Fibroblast of lung (primary cell): Measurements from ENCODE around the gene LAMB1. TPM values are rescaled to one million over a fixed set of nuclear protein-coding genes. Genes with fewer than 3 reads are reported as not detected.

ENCODE experiments used
- DNase-seq, 2 donors: peaks; one replicate each; pipeline versions ENCODE4 v3.0.0 to v3.0.0-alpha.2; 2010; ENCODE audit warnings: low read depth in 2 of 2
- H2AFZ ChIP-seq: 2 replicates; pipeline ENCODE4 v1.5.1; 2012; ENCODE audit warnings: low read length, control low read depth, inconsistent platforms
- H3K27ac ChIP-seq: 2 replicates; pipeline ENCODE4 v1.5.1; 2011; ENCODE audit warnings: low read length, control low read depth; ENCODE audit not compliant: insufficient read depth
- H3K27me3 ChIP-seq: 2 replicates; pipeline ENCODE4 v1.5.1; 2011; ENCODE audit warnings: mild to moderate bottlenecking, low read length; ENCODE audit not compliant: control insufficient read depth, insufficient read depth
- H3K36me3 ChIP-seq: 2 replicates; pipeline ENCODE4 v1.5.1; 2011; ENCODE audit warnings: low read length; ENCODE audit not compliant: control insufficient read depth, insufficient read depth
- H3K4me1 ChIP-seq: 2 replicates; pipeline ENCODE4 v1.5.1; 2011; ENCODE audit warnings: low read length; ENCODE audit not compliant: control insufficient read depth, insufficient read depth; ENCODE audit errors: extremely low read depth
- H3K4me2 ChIP-seq: 2 replicates; pipeline ENCODE4 v1.5.1; 2011; ENCODE audit warnings: low read length, control low read depth; ENCODE audit not compliant: insufficient read depth; ENCODE audit errors: extremely low read depth
- H3K4me3 ChIP-seq, 4 experiments: fragments of 200-600 bp in 1 of 4; sonication (generic) in 1 of 4; replicated peaks in 1 of 4; 2 replicates each; pipeline ENCODE4 v1.5.1; 2011 to 2016; ENCODE audit warnings: low read length in 4 of 4, low read depth in 3 of 4, mild to moderate bottlenecking in 3 of 4, control low read depth in 2 of 4, inconsistent platforms in 1 of 4, mixed read lengths in 1 of 4; ENCODE audit not compliant: insufficient read depth in 1 of 4; ENCODE audit errors: control extremely low read depth in 1 of 4
- H3K79me2 ChIP-seq: 2 replicates; pipeline ENCODE4 v1.5.1; 2012; ENCODE audit warnings: mild to moderate bottlenecking, low read length, inconsistent platforms; ENCODE audit not compliant: control insufficient read depth, insufficient read depth
- H3K9ac ChIP-seq: 2 replicates; pipeline ENCODE4 v1.5.1; 2011; ENCODE audit warnings: mild to moderate bottlenecking, low read length, control low read depth; ENCODE audit not compliant: insufficient read depth
- H3K9me3 ChIP-seq: 2 replicates; pipeline ENCODE4 v1.5.1; 2012; ENCODE audit warnings: low read depth, low read length; ENCODE audit not compliant: control insufficient read depth, insufficient read depth
- H4K20me1 ChIP-seq: 2 replicates; pipeline ENCODE4 v1.5.1; 2011; ENCODE audit warnings: low read length; ENCODE audit not compliant: control insufficient read depth, insufficient read depth; ENCODE audit errors: extremely low read depth
- EZH2 ChIP-seq: IDR thresholded peaks from 2 replicates; pipeline ENCODE4 v1.5.1; 2012; ENCODE audit warnings: low read length, control low read depth, mild to moderate bottlenecking; ENCODE audit errors: missing control alignments
- polyA plus RNA-seq, 2 donors: library from polyadenylated mRNA; depleted of rRNA in 1 of 2; stranded (reverse) in 1 of 2; unstranded in 1 of 2; fragments of >200 nt; gene quantifications; 2 replicates each; pipeline ENCODE4 v1.2.1, GENCODE V29; 2011 to 2012; ENCODE audit warnings: missing spikeins in 1 of 2
- total RNA-seq: library from RNA; depleted of rRNA; stranded (reverse); fragments of >200 nt; gene quantifications from 2 replicates; pipeline ENCODE4 v1.2.1, GENCODE V29; 2014
- TF ChIP-seq, protein P1 (sequence below), 2 donors: IDR thresholded peaks in 1 of 2; conservative IDR thresholded peaks in 1 of 2; 1 replicate in 1 of 2; 2 replicates in 1 of 2; pipeline ENCODE4 v1.5.1; 2011 to 2012; ENCODE audit warnings: low read length in 2 of 2, control low read depth in 1 of 2, inconsistent platforms in 1 of 2, low read depth in 1 of 2, mild to moderate bottlenecking in 1 of 2

LAMB1 gene
- total and polyA plus RNA-seq, 2 donors (not counting 1 experiment from before 2014, with no cell fraction given) = 428 to 516 TPM

DNA sequence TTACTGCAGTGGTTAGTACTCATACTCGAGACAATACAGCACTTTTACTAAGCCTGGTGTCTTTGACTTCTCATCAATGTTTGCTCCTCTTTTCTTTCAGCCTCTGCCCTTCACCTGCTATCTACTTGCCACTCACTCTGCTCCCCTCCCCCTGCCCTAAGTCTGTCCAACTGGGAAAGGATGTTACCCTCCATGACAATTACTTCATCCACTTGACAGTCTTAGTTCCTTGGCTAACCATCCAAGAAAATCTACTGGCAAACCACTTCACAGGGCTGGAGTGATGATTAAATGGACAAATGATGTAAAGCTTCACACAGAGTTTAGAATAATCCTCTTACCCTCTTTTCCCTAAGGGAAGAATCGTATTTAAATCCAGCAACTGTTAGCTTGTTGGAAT, 120.2 kb downstream of the LAMB1 start:
- no peaks in the 10 kb centered on the region for H3K9me3 ChIP-seq
- H3K9ac ChIP-seq = no peak overlapping the region
- no peak overlapping the region for H3K4me2 ChIP-seq
- no peaks in the 10 kb centered on the region for H3K79me2 ChIP-seq
- no peaks in the 10 kb centered on the region for H3K4me1 ChIP-seq
- no peak for TF ChIP-seq EZH2
- TF ChIP-seq, protein P1, sequence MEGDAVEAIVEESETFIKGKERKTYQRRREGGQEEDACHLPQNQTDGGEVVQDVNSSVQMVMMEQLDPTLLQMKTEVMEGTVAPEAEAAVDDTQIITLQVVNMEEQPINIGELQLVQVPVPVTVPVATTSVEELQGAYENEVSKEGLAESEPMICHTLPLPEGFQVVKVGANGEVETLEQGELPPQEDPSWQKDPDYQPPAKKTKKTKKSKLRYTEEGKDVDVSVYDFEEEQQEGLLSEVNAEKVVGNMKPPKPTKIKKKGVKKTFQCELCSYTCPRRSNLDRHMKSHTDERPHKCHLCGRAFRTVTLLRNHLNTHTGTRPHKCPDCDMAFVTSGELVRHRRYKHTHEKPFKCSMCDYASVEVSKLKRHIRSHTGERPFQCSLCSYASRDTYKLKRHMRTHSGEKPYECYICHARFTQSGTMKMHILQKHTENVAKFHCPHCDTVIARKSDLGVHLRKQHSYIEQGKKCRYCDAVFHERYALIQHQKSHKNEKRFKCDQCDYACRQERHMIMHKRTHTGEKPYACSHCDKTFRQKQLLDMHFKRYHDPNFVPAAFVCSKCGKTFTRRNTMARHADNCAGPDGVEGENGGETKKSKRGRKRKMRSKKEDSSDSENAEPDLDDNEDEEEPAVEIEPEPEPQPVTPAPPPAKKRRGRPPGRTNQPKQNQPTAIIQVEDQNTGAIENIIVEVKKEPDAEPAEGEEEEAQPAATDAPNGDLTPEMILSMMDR (conservative IDR thresholded peaks at IDR 0.05 in 1 of 2, IDR thresholded peaks at IDR 0.05 in 1 of 2; ENCODE audit: low read depth in 1 of 2, low read length in 2 of 2) = no peak
- no peak overlapping the region for H3K27ac ChIP-seq
- no peak for DNase-seq
- peaks cover 10% of the 10 kb centered on the region for H3K27me3 ChIP-seq
- no peaks in the 10 kb centered on the region for H4K20me1 ChIP-seq
- no peak overlapping the region for H2AFZ ChIP-seq
- no peak overlapping the region for H3K4me3 ChIP-seq
- no peaks in the 10 kb centered on the region for H3K36me3 ChIP-seq

DNA sequence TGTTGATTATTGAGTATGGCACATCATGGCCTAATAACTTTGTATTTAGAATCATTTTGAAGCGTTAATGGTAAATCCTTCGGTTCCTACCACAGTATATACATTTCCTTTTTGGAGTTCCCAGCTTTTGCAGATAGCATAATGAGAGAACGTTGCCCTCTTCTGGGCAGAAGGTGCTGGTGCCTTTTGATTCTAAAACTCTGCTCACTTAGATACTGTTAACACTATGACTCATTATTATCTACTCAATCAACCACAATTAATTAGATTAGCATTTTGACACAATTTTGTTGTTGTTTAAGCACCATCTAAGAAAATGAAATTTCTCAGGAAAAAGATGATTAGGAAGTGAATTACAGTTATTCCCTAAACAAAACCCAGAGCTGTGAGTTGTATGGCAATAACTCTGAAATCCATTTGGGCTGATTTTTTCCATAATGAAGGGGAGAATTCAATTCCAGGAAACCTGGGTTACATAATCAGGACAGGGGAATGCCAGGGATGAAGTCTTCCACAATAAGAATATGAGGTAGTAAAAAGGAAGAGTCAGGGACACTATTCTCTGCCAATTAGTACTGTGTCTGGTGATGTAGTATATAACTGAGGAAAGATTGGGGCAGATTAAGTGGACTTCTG, 123.4 kb downstream of the LAMB1 start:
- no peaks in the 10 kb centered on the region for H3K4me1 ChIP-seq
- H3K9me3 ChIP-seq = no peaks in the 10 kb centered on the region
- DNase-seq = peak; percentile 57 to 68
- H3K9ac ChIP-seq = no peak overlapping the region
- peak overlapping the region; percentile 18 for H3K4me2 ChIP-seq
- H3K36me3 ChIP-seq = no peaks in the 10 kb centered on the region
- H2AFZ ChIP-seq = peak overlapping the region; percentile 36
- H3K79me2 ChIP-seq = no peaks in the 10 kb centered on the region
- no peak overlapping the region for H3K27ac ChIP-seq
- peaks cover 5% of the 10 kb centered on the region for H3K27me3 ChIP-seq
- no peaks in the 10 kb centered on the region for H4K20me1 ChIP-seq
- TF ChIP-seq EZH2 = no peak
- TF ChIP-seq, protein P1 (conservative IDR thresholded peaks at IDR 0.05 in 1 of 2, IDR thresholded peaks at IDR 0.05 in 1 of 2; ENCODE audit: low read depth in 1 of 2, low read length in 2 of 2) = peak; percentile 69 to 88
- no peak overlapping the region for H3K4me3 ChIP-seq

DNA sequence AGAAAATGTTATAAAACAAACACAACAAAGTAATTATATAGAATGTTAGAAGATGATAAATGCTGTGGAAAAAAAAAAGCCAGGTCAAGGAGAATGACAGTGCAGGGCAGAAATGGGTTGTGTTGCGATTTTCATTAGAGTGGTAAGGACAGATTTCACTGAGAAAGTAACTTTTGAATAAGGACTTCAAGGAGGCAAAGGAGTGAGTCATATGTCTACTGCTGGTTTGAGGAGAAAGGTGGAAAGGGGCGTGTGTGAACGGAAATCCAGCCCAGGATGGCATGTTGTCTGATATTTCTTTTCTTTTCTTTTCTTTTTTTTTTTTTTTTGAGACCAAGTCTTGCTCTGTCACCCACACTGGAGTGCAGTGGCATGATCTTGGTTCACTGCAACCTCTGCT, 124.3 kb downstream of the LAMB1 start:
- Histone ChIP-seq H3K4me1 (no peaks in the 10 kb centered on the region), H3K79me2 (no peaks in the 10 kb centered on the region), H2AFZ (no peak overlapping the region), H3K4me3 (no peak overlapping the region), H3K27me3 (no peaks in the 10 kb centered on the region), H3K4me2 (no peak overlapping the region), H3K27ac (no peak overlapping the region), H3K36me3 (no peaks in the 10 kb centered on the region), H3K9me3 (no peaks in the 10 kb centered on the region), H3K9ac (no peak overlapping the region), H4K20me1 (no peaks in the 10 kb centered on the region)
- DNase-seq = peak in 1 of 2 donors; percentile 13
- TF ChIP-seq EZH2 = no peak
